LNCaP clone FGC (cell line): ENCODE results near the gene GPR101.

Experiments used
- DNase-seq: peaks from one replicate; pipeline ENCODE4 v3.0.0-alpha.2; 2011; ENCODE audit warnings: low read depth
- H3K4me3 ChIP-seq: 2 replicates; pipeline ENCODE4 v1.5.1; 2011; ENCODE audit warnings: mild to moderate bottlenecking, low read depth, low read length, control low read depth
- TF ChIP-seq, protein P1 (sequence below): IDR thresholded peaks from 2 replicates; pipeline ENCODE4 v1.5.1; 2012; ENCODE audit warnings: mild to moderate bottlenecking; ENCODE audit not compliant: control insufficient read depth, insufficient read depth; ENCODE audit errors: extremely low read depth

Gene GPR101

DNA sequence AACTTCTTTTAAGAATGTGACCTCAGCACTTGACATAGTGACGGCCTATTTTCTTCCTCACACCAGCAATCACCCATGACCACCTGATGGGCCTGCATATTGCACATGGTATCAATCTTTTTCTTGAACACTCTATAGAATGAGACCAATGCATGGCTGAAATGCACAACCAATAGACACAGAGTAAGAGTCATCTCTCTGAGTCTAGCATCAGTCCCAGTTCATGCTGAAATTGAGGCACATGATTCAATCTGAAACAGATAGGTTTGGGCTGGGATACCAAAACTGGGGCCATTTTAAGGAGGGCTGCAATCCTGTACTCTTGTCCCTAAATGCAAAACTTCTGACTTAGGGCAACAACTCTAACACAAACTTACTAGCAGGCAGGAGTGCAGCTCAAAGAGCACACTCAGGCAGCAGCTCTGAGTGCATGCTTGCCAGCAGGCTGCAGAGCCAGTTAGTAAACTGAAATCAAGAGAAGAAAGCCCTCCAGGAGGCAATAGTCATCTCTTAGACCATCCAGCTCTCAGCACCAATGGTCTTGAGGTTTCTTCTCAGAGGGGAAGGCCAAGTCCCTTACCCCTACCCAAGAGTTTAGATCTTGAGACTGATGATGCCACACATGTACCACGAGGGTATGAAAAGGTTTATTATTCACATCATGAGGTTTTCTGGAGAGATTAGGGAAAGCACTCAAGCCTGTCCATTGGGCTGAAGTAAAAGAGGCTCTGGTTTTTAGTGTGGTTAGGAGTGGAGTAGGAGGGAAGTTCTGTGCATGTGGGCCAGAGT is 24.7 kb upstream of the GPR101 start:
- TF ChIP-seq, protein P1, sequence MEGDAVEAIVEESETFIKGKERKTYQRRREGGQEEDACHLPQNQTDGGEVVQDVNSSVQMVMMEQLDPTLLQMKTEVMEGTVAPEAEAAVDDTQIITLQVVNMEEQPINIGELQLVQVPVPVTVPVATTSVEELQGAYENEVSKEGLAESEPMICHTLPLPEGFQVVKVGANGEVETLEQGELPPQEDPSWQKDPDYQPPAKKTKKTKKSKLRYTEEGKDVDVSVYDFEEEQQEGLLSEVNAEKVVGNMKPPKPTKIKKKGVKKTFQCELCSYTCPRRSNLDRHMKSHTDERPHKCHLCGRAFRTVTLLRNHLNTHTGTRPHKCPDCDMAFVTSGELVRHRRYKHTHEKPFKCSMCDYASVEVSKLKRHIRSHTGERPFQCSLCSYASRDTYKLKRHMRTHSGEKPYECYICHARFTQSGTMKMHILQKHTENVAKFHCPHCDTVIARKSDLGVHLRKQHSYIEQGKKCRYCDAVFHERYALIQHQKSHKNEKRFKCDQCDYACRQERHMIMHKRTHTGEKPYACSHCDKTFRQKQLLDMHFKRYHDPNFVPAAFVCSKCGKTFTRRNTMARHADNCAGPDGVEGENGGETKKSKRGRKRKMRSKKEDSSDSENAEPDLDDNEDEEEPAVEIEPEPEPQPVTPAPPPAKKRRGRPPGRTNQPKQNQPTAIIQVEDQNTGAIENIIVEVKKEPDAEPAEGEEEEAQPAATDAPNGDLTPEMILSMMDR: no peak
- no peak for DNase-seq
- no peak overlapping the region for H3K4me3 ChIP-seq

DNA sequence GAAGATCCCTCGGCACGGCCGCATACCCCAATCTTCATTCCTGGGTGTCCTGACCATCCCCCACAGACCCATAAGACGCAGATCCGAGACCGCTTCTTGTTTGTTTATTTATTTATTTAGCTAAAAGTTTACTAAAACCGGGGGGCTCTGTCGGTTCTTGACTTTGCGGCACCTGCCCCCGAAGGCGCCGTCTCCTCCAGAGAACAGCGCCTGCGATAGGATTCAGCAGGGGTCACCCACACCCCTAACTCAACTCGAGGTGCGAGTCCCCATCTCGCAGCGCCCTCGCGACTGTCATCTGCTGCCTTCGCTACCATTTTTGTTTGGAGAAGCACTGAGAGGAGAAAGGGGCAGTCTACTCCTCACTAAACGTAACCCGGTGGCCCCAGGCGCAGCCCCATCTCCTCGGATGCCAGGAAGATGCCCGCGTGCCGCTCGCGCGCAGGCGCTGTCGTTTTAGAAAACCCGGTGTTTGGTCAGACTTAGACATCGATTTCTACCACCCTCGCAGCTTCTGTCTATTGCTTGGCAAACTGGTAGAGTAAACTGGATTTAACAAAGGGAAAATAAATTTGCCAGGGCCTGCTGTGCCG is 18.9 kb upstream of the GPR101 start:
- H3K4me3 ChIP-seq: peak overlapping the region; percentile 40
- TF ChIP-seq, protein P1: no peak
- DNase-seq: no peak

DNA sequence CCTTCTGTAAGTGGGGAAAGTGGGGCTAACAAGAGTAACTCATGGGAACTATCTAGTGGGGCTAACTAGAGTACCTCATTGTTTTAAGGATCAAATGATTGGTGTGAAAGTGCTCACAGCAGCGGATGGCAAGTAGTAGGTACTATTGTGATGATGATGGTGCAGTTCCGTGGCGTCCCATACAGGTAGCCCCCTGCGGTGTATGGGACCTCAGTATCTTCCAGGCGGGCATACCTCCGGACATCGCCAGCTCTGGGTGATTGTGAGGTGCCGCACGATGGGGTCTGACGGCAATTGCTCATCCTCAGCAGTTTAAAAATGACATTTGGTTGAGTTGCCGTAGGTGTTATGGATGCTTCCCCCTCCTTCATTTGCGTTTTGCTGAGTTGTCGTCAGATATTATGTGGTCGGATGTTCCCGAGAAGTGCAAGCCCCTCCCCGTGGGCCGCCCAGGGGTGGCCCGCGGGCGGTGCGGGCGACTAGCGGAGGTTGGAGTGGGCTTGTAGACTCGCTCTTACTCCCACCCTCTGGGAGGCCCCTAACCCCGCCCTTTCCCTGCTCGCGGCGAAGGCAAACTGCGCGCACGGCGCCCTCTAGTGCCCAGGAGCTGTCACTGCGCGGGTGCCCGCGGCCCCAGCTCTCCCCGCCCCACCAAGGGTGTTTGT is 18.3 kb upstream of the GPR101 start:
- H3K4me3 ChIP-seq: peak overlapping the region; percentile 40
- TF ChIP-seq, protein P1: peak; percentile 81
- DNase-seq: no peak

DNA sequence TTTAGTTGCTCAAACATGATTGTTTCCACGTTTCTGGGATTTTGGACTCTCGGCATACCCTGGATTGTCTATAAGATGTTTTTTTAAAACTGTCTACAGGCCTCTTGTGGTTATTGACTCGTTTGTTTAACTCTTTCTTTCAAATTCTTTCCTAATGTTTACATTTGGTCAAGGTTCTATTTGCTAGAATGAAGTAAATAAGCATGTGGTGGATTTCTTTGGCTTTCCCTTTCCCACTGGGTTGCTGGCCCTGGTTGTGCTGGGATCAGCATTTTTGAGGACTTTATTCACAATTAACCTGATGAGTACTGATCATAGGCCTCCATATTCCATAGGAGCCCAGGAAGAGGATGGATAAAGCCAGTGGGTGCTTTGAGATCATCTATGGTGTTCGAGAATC is 11.1 kb upstream of the GPR101 start:
- H3K4me3 ChIP-seq: no peak overlapping the region
- no peak for DNase-seq
- TF ChIP-seq, protein P1: no peak

DNA sequence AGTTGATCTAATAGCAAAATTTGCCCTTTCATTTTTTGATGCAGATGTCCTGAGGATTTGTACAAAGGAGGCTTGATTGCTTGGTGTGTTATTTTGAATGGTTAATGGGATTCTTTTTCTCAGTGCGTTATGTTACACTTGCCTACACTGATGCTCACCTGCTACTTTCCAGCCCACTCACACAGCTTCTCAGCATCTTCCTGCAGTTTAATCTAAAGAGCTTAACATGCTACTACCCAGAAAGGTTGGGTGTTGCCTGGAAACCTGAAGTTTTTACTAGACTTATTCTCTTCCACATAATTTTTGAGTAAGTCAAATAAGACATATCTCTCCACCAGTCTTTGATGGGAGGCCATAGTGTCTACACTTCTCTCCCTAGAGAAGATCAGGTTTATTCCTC is 9.9 kb upstream of the GPR101 start:
- no peak for DNase-seq
- TF ChIP-seq, protein P1: no peak
- H3K4me3 ChIP-seq: no peak overlapping the region

DNA sequence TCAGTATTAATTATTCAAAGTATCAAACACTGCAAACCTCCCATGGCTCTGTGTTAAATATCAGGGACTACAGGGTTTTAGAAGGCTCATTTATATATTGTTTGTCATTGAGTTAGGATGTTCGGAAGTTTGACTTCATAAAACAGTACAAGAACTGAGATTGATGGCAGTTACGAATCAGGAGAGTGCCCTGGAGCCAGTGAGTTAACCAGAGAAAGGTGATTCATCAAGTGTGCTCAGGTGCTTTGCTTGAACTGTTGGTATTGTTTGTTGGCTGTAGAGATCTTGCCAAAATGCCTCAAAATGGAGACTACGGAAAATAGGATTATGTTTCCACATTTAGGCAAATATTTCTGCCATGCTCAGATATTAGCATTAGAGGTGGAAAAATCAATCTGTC is 7.5 kb upstream of the GPR101 start:
- H3K4me3 ChIP-seq: no peak overlapping the region
- DNase-seq: no peak

More for the DNA sequence above, 7.5 kb upstream of the GPR101 start:
- TF ChIP-seq, protein P1: no peak
